Glutamatergic neuron (in vitro differentiated cells): Measurements from ENCODE around the gene BPIFB6. TPM values are rescaled to one million over a fixed set of nuclear protein-coding genes. Genes with fewer than 3 reads are reported as not detected.

Experiments
- DNase-seq: peaks from one replicate; pipeline ENCODE4 v3.0.0; 2022
- H3K27ac Mint-ChIP-seq: one replicate; pipeline ENCODE4 v1.8.0; 2020; ENCODE audit warnings: mild to moderate bottlenecking, mixed read lengths, inconsistent platforms; ENCODE audit not compliant: unreplicated experiment
- H3K27me3 Mint-ChIP-seq: one replicate; pipeline ENCODE4 v1.8.0; 2020; ENCODE audit warnings: mild to moderate bottlenecking, moderate library complexity, mixed read lengths, inconsistent platforms; ENCODE audit not compliant: unreplicated experiment
- H3K36me3 Mint-ChIP-seq: one replicate; pipeline ENCODE4 v1.8.0; 2020; ENCODE audit warnings: mild to moderate bottlenecking, mixed read lengths, inconsistent platforms; ENCODE audit not compliant: unreplicated experiment
- H3K4me1 Mint-ChIP-seq: one replicate; pipeline ENCODE4 v1.8.0; 2020; ENCODE audit warnings: mild to moderate bottlenecking, low read depth, mixed read lengths, inconsistent platforms; ENCODE audit not compliant: unreplicated experiment
- H3K4me3 Mint-ChIP-seq: one replicate; pipeline ENCODE4 v1.8.0; 2020; ENCODE audit warnings: mild to moderate bottlenecking, mixed read lengths, inconsistent platforms; ENCODE audit not compliant: unreplicated experiment
- H3K9me3 Mint-ChIP-seq: one replicate; pipeline ENCODE4 v1.8.0; 2020; ENCODE audit warnings: mild to moderate bottlenecking, moderate library complexity, mixed read lengths, inconsistent platforms; ENCODE audit not compliant: unreplicated experiment
- total RNA-seq: library from RNA; stranded (reverse); fragmentation: NEBNext Ultra II Directional; extraction: Animal tissue kit (Norgen Biotek cat#: 25700); gene quantifications from one replicate; pipeline ENCODE4 v1.2.1, GENCODE V29; 2021; ENCODE audit not compliant: unreplicated experiment
- TF ChIP-seq, protein P1 (sequence below): fragments of 200-600 bp; sonication (generic); IDR thresholded peaks from one replicate; pipeline ENCODE4 v1.5.0; 2021; ENCODE audit not compliant: partially characterized antibody, unreplicated experiment

Gene BPIFB6
- total RNA-seq, 1 donor from 2014 or later = not detected

DNA sequence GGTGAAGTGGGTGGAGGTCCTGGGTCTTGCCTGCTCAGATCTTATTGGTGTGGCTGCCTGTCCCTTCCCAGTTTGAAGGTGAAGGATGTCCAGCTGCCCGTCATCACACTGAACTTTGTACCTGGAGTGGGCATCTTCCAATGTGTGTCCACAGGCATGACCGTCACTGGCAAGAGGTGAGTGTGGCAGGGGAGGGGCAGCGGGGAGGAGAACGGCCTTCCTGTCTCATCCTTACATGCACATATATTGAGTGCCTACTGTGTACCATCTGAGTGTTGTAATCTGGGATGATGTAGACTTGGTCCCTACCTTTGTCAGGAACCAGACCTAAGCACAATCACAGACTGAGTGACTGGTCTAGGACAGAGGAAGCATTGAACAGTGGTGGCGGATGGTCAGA is 2.7 kb downstream of the BPIFB6 start:
- no peak overlapping the region for H3K27ac Mint-ChIP-seq
- H3K9me3 Mint-ChIP-seq = peaks cover 7% of the 10 kb centered on the region
- DNase-seq = no peak
- peaks cover 8% of the 10 kb centered on the region for H3K27me3 Mint-ChIP-seq
- H3K4me3 Mint-ChIP-seq = no peak overlapping the region
- H3K36me3 Mint-ChIP-seq = peaks cover 12% of the 10 kb centered on the region
- H3K4me1 Mint-ChIP-seq = no peaks in the 10 kb centered on the region
- TF ChIP-seq, protein P1, sequence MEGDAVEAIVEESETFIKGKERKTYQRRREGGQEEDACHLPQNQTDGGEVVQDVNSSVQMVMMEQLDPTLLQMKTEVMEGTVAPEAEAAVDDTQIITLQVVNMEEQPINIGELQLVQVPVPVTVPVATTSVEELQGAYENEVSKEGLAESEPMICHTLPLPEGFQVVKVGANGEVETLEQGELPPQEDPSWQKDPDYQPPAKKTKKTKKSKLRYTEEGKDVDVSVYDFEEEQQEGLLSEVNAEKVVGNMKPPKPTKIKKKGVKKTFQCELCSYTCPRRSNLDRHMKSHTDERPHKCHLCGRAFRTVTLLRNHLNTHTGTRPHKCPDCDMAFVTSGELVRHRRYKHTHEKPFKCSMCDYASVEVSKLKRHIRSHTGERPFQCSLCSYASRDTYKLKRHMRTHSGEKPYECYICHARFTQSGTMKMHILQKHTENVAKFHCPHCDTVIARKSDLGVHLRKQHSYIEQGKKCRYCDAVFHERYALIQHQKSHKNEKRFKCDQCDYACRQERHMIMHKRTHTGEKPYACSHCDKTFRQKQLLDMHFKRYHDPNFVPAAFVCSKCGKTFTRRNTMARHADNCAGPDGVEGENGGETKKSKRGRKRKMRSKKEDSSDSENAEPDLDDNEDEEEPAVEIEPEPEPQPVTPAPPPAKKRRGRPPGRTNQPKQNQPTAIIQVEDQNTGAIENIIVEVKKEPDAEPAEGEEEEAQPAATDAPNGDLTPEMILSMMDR = no peak

- Mint-ChIP-seq H3K36me3 (peaks cover 12% of the 10 kb centered on the region), H3K27ac (no peak overlapping the region), H3K9me3 (peaks cover 7% of the 10 kb centered on the region), H3K27me3 (peaks cover 9% of the 10 kb centered on the region), H3K4me3 (no peak overlapping the region), H3K4me1 (no peaks in the 10 kb centered on the region)
- DNase-seq = no peak
- TF ChIP-seq, protein P1 = no peak
Measured at GRCh38 chr20:33034901-33035492, 3.5 kb downstream of the BPIFB6 start.

- TF ChIP-seq, protein P1 = no peak
Measured at GRCh38 chr20:33037456-33037855, 6.0 kb downstream of the BPIFB6 start.

GRCh38 chr20:33038243-33038642 is 6.8 kb downstream of the BPIFB6 start:
- no peak for DNase-seq
- Mint-ChIP-seq H3K4me1 (peaks cover 14% of the 10 kb centered on the region), H3K27me3 (peaks cover 10% of the 10 kb centered on the region), H3K36me3 (peaks cover 15% of the 10 kb centered on the region), H3K4me3 (no peak overlapping the region), H3K9me3 (peaks cover 10% of the 10 kb centered on the region), H3K27ac (no peak overlapping the region)
- TF ChIP-seq, protein P1 = no peak

More at GRCh38 chr20:33037456-33037855, 6.0 kb downstream of the BPIFB6 start:
- Mint-ChIP-seq H3K4me3 (no peak overlapping the region), H3K9me3 (peaks cover 10% of the 10 kb centered on the region), H3K4me1 (peaks cover 10% of the 10 kb centered on the region), H3K27me3 (peaks cover 11% of the 10 kb centered on the region), H3K27ac (no peak overlapping the region), H3K36me3 (peaks cover 18% of the 10 kb centered on the region)
- no peak for DNase-seq

- H3K4me3 Mint-ChIP-seq = no peak overlapping the region
- TF ChIP-seq, protein P1 = no peak
- H3K36me3 Mint-ChIP-seq = peaks cover 33% of the 10 kb centered on the region
- no peak for DNase-seq
- H3K27me3 Mint-ChIP-seq = peaks cover 13% of the 10 kb centered on the region
- H3K4me1 Mint-ChIP-seq = peaks cover 14% of the 10 kb centered on the region
- H3K9me3 Mint-ChIP-seq = peaks cover 10% of the 10 kb centered on the region
- no peak overlapping the region for H3K27ac Mint-ChIP-seq
Measured at GRCh38 chr20:33042430-33042829, 11.0 kb downstream of the BPIFB6 start.
